ENCODE data around the gene CRADD.

Gene CRADD

DNA sequence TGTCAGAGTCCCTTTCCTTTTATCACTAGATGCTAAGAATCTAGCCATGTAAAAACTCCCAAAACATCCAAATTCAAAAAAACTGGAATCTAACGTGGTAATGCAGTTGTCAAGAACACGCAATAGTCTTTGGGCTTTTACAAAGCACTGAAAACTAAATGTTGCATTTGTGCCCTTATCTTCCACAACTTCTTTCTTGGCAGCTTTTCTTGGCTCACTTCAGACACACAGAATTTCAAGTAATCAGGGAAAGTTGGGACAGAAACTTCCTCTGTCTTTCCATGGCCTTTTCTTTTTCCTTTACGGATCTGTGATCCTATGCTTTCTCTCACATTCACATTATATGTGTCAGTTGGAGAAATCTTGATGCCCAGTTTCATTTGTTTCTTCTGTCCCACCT, 136.0 kb downstream of the CRADD start:
- Histone ChIP-seq H3K4me3 (replicated peaks; ENCODE audit: insufficient read depth, low read length) (no peak overlapping the region), H3K27me3 (ENCODE audit: insufficient read depth, poor library complexity, severe bottlenecking) (no peaks in the 10 kb centered on the region), H3K27ac (replicated peaks) (no peak overlapping the region)
- TF ChIP-seq GABPA (IDR thresholded peaks at IDR 0.05; ENCODE audit: low read depth): no peak
- TF ChIP-seq, protein P1, sequence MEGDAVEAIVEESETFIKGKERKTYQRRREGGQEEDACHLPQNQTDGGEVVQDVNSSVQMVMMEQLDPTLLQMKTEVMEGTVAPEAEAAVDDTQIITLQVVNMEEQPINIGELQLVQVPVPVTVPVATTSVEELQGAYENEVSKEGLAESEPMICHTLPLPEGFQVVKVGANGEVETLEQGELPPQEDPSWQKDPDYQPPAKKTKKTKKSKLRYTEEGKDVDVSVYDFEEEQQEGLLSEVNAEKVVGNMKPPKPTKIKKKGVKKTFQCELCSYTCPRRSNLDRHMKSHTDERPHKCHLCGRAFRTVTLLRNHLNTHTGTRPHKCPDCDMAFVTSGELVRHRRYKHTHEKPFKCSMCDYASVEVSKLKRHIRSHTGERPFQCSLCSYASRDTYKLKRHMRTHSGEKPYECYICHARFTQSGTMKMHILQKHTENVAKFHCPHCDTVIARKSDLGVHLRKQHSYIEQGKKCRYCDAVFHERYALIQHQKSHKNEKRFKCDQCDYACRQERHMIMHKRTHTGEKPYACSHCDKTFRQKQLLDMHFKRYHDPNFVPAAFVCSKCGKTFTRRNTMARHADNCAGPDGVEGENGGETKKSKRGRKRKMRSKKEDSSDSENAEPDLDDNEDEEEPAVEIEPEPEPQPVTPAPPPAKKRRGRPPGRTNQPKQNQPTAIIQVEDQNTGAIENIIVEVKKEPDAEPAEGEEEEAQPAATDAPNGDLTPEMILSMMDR (IDR thresholded peaks at IDR 0.05; ENCODE audit: insufficient read depth, low read length): no peak
- TF ChIP-seq POLR2AphosphoS5 (IDR thresholded peaks at IDR 0.05; ENCODE audit: low read depth): no peak
- TF ChIP-seq SPI1 (IDR thresholded peaks at IDR 0.05; ENCODE audit: borderline replicate concordance, low read depth): no peak
- TF ChIP-seq, protein P2, sequence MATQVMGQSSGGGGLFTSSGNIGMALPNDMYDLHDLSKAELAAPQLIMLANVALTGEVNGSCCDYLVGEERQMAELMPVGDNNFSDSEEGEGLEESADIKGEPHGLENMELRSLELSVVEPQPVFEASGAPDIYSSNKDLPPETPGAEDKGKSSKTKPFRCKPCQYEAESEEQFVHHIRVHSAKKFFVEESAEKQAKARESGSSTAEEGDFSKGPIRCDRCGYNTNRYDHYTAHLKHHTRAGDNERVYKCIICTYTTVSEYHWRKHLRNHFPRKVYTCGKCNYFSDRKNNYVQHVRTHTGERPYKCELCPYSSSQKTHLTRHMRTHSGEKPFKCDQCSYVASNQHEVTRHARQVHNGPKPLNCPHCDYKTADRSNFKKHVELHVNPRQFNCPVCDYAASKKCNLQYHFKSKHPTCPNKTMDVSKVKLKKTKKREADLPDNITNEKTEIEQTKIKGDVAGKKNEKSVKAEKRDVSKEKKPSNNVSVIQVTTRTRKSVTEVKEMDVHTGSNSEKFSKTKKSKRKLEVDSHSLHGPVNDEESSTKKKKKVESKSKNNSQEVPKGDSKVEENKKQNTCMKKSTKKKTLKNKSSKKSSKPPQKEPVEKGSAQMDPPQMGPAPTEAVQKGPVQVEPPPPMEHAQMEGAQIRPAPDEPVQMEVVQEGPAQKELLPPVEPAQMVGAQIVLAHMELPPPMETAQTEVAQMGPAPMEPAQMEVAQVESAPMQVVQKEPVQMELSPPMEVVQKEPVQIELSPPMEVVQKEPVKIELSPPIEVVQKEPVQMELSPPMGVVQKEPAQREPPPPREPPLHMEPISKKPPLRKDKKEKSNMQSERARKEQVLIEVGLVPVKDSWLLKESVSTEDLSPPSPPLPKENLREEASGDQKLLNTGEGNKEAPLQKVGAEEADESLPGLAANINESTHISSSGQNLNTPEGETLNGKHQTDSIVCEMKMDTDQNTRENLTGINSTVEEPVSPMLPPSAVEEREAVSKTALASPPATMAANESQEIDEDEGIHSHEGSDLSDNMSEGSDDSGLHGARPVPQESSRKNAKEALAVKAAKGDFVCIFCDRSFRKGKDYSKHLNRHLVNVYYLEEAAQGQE (IDR thresholded peaks at IDR 0.05; ENCODE audit: insufficient replicate concordance, low read depth): no peak
- DNase-seq (ENCODE audit: low read depth in 1 of 2, low spot score in 1 of 2): no peak

DNA sequence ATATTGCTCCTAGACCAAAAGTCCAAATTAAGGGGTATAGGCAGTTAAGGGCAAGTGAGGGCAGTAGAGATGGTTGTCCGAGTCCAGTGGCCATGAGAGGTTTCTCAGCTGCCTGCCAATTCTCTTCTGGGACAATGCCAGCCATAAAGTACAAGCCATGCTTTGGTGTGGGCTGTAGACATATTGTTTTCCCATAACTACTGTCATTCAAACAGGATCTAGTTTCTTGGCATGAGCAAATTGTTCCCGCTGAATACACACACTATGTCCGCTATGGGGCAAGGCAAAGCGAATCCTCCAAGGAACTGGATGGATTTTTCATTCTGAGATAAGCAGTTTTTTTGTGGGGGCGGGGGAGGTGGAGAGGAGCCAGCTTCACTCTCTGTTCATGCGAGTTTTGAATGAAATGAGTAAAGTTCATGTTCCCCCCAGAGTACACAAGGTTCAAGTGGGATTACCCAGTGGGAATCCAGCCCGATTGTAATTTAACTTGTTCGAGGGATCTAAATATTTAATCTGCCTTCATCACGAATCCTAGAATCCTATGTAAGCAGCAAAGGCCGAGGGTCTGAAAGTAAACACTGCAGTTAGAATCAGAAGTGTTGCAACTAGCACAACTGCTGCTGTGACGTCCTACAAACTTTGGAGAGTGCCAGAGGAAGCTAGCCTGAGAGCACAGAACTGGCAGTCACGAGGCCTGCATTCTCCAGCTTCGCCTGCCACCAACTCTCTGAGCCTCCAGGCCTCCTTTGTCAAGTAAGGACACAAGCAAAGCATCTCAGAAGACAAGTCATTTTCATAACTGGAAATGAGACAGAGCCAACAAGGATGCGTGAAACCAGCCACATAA, 137.0 kb downstream of the CRADD start:
- H3K27me3 ChIP-seq (ENCODE audit: insufficient read depth, poor library complexity, severe bottlenecking): no peaks in the 10 kb centered on the region
- TF ChIP-seq POLR2AphosphoS5 (IDR thresholded peaks at IDR 0.05; ENCODE audit: low read depth): no peak
- no peak for TF ChIP-seq GABPA (IDR thresholded peaks at IDR 0.05; ENCODE audit: low read depth)
- no peak for TF ChIP-seq SPI1 (IDR thresholded peaks at IDR 0.05; ENCODE audit: borderline replicate concordance, low read depth)
- TF ChIP-seq, protein P1 (IDR thresholded peaks at IDR 0.05; ENCODE audit: insufficient read depth, low read length): no peak
- TF ChIP-seq, protein P2 (IDR thresholded peaks at IDR 0.05; ENCODE audit: insufficient replicate concordance, low read depth): no peak
- no peak overlapping the region for H3K4me3 ChIP-seq (replicated peaks; ENCODE audit: insufficient read depth, low read length)
- DNase-seq (ENCODE audit: low read depth in 1 of 2, low spot score in 1 of 2): no peak
- no peak overlapping the region for H3K27ac ChIP-seq (replicated peaks)

DNA sequence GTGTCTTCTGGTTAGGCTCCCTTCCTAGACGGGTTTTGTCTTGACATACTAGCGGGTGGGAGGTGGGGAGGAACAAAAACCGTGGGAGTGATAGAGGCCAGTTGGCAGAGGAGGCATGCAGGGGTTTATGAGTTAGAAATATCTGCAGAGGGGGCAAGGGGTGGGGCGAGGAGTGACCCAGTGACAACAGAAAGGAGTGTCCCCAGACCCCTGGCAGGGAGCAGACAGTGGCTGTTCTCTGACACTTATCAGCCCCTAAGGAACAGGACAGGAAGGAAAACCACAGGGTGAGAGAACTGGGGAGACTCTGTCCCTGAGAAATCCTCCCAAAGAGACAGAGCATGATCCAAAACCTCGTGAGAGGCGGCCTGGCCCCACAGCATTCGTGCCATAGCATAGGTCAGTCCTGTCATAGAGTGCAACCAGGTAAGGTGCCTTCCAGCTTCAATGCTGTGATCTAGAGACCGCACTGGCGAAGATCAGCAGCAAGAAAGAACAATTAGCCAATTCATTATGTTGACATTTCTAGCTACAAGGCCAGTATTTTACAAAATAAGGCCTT, 141.4 kb downstream of the CRADD start:
- no peak overlapping the region for H3K27ac ChIP-seq (replicated peaks)
- no peak overlapping the region for H3K4me3 ChIP-seq (replicated peaks; ENCODE audit: insufficient read depth, low read length)
- TF ChIP-seq, protein P2 (IDR thresholded peaks at IDR 0.05; ENCODE audit: insufficient replicate concordance, low read depth): no peak
- TF ChIP-seq POLR2AphosphoS5 (IDR thresholded peaks at IDR 0.05; ENCODE audit: low read depth) (no peak), GABPA (IDR thresholded peaks at IDR 0.05; ENCODE audit: low read depth) (no peak), SPI1 (IDR thresholded peaks at IDR 0.05; ENCODE audit: borderline replicate concordance, low read depth) (no peak)
- TF ChIP-seq, protein P1 (IDR thresholded peaks at IDR 0.05; ENCODE audit: insufficient read depth, low read length): no peak
- no peak for DNase-seq (ENCODE audit: low read depth in 1 of 2, low spot score in 1 of 2)
- H3K27me3 ChIP-seq (ENCODE audit: insufficient read depth, poor library complexity, severe bottlenecking): no peaks in the 10 kb centered on the region
